ENCODE results near the gene PPP1R9A.

PPP1R9A gene

DNA sequence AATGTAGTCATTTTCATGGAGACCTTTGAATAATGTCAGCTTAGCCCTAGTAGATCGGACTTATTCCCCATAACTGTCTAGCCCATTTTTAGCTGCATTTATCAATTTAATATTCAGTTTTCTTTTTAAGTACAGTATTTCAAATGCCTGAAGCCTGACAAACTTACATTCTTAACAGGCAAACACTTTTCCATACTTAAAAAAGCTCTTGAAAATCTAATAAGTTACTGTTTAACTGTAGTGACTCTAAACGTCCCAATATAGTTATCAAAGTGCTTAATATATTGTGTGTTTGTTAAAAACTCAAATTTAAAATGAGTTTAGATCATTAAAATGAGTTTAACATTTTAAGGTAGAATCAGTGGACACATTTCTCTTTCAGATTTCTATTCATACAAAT lies 372.0 kb downstream of the PPP1R9A start:
- no peak for TF ChIP-seq ZFX (IDR thresholded peaks at IDR 0.05)
- TF ChIP-seq, protein P1, sequence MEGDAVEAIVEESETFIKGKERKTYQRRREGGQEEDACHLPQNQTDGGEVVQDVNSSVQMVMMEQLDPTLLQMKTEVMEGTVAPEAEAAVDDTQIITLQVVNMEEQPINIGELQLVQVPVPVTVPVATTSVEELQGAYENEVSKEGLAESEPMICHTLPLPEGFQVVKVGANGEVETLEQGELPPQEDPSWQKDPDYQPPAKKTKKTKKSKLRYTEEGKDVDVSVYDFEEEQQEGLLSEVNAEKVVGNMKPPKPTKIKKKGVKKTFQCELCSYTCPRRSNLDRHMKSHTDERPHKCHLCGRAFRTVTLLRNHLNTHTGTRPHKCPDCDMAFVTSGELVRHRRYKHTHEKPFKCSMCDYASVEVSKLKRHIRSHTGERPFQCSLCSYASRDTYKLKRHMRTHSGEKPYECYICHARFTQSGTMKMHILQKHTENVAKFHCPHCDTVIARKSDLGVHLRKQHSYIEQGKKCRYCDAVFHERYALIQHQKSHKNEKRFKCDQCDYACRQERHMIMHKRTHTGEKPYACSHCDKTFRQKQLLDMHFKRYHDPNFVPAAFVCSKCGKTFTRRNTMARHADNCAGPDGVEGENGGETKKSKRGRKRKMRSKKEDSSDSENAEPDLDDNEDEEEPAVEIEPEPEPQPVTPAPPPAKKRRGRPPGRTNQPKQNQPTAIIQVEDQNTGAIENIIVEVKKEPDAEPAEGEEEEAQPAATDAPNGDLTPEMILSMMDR (conservative IDR thresholded peaks at IDR 0.05) = no peak
- no peak overlapping the region for H3K27ac ChIP-seq

DNA sequence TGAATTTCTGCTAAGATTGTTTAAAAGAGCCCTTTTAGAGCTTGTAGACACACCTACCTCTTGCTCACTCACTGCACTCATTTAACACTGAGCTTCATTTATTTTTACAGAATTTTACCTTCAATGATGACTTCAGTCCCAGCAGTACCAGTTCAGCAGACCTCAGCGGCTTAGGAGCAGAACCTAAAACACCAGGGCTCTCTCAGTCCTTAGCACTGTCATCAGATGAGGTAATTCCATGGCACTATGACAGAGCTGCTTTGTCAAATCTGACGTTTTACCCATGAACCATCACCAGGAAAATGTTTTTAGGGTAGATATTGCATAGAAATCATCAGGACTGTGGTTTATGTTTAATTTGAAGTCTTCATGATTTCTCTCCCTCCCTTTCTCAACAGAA lies 378.7 kb downstream of the PPP1R9A start:
- TF ChIP-seq, protein P1 (conservative IDR thresholded peaks at IDR 0.05) = no peak
- no peak for TF ChIP-seq ZFX (IDR thresholded peaks at IDR 0.05)
- no peak overlapping the region for H3K27ac ChIP-seq

DNA sequence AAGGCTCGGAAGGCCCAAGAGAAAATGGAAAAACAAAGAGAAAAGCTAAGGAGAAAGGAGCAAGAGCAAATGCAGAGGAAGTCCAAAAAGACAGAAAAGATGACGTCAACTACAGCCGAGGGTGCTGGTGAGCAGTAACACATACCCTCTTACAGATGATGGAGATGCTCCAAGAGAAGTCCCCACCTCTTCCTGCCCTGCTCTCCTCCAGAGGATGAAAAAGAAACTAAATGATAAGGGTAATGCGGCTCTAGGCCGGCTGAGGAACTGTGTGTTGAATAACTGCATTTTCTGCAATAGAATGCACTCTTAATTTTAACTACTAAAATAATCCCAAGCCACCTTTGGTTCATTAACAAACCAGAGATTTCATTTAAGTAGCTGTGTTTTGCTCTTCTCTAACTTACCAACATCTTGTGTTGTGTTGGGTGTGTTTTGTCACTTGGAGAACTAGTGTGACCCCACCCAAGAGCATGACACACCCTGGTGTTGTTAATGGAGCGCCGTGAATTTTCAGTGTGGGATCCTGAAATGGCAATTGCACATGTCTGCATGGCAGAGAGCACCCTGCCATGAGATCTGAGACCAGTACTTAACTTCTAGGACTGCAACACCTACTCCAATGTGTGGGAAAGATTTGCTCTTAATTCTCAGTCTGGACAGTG lies 382.9 kb downstream of the PPP1R9A start:
- TF ChIP-seq, protein P1 (conservative IDR thresholded peaks at IDR 0.05) = no peak
- no peak for TF ChIP-seq ZFX (IDR thresholded peaks at IDR 0.05)
- H3K27ac ChIP-seq = no peak overlapping the region

DNA sequence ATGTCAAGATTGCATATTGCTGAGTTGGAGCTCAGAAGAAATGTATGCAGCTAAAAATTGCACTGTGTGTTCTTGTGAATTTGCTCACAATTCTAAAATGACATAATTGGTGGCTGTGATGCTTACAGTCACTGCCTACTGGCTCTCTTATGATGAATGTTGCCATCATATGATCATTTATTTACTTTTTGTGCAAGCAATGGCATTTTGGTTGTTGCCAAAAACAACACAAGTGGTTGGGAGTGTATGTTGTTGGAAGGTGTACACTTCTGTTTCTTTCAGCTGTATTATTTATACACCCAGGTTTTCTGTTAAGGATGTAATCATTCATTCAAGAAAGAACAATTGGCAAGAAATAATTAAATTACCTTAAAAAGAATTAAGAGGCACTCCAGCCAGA lies 388.0 kb downstream of the PPP1R9A start:
- no peak overlapping the region for H3K27ac ChIP-seq
- no peak for TF ChIP-seq ZFX (IDR thresholded peaks at IDR 0.05)
- TF ChIP-seq, protein P1 (conservative IDR thresholded peaks at IDR 0.05) = no peak

DNA sequence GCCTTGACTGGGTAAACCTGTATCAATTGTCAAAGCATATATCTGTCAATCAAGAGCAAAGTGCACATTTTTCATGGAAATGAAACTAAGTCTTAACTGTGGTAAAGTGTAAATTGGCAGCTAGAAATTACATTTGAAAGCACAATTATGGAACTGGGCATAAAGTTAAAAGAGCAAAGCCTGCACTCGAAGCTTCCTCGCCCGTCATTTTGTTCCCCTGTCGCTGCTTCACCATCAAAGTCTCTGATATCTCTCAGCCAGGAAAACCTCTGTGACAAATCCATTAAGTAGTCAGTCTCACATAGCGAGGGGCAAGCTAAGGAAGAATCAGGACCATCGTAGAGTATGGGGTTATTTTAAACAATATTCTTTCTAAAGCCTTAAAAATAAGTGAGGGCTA lies 389.1 kb downstream of the PPP1R9A start:
- no peak overlapping the region for H3K27ac ChIP-seq
- TF ChIP-seq, protein P1 (conservative IDR thresholded peaks at IDR 0.05) = no peak
- TF ChIP-seq ZFX (IDR thresholded peaks at IDR 0.05) = no peak

DNA sequence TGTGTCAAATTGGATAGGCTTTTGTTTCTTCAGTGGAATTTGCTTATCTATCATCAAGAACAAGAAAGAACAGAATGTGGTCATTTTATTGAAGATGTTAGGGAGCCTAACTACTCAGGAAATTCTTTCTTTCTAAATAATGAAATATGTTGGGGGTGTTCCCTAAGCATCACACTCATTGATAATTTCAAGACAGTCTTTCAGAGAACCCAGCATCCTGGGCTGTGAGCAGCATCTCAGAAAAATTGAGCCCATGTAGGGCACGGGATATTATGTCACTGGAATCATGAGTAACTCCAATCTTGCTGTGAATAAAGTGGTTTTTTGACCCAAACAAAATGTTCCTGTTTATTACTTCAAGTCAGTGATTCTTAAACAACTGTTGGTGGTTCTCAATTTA lies 389.6 kb downstream of the PPP1R9A start:
- TF ChIP-seq, protein P1 (conservative IDR thresholded peaks at IDR 0.05) = no peak
- no peak for TF ChIP-seq ZFX (IDR thresholded peaks at IDR 0.05)

DNA sequence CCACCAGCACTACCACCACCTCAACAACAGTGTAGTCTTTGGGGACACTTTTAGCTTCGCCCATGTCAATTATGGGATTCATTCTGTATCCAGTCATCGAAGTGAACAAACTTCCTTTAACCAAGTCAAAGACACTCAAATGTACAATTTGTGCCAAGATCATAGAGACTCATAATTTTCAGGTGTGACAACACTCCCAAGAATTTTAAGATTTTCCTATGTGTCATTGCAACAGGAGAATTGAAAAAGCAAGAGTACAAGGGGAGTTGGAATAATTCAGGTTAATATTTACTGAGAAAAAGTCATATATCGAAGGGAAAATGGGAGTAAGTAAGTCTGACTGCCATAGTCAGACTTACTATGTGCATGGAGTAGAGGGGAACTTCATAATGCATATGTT lies 390.7 kb downstream of the PPP1R9A start:
- no peak overlapping the region for H3K27ac ChIP-seq
- no peak for TF ChIP-seq ZFX (IDR thresholded peaks at IDR 0.05)
- TF ChIP-seq, protein P1 (conservative IDR thresholded peaks at IDR 0.05) = no peak

More for the DNA sequence above, 389.6 kb downstream of the PPP1R9A start:
- H3K27ac ChIP-seq = no peak overlapping the region
